Uterus (tissue), 2 donors: Measurements from ENCODE around the gene CCDC185.

Experiments used
- POLR2A ChIP-seq, 2 donors: fragments of 450-650 bp; IDR thresholded peaks; one replicate each; pipeline ENCODE4 v1.6.1; 2016; ENCODE audit warnings: antibody characterized with exemption in 2 of 2, mild to moderate bottlenecking in 1 of 2, moderate library complexity in 1 of 2
- TF ChIP-seq, protein P1 (sequence below), 4 experiments: fragments of 200-600 bp in 2 of 4; fragments of 450-650 bp in 2 of 4; sonication (generic) in 2 of 4; IDR thresholded peaks; one replicate each; pipeline ENCODE4 v1.5.1; 2016 to 2019; ENCODE audit warnings: antibody characterized with exemption in 4 of 4, mild to moderate bottlenecking in 2 of 4, moderate library complexity in 1 of 4

DNA sequence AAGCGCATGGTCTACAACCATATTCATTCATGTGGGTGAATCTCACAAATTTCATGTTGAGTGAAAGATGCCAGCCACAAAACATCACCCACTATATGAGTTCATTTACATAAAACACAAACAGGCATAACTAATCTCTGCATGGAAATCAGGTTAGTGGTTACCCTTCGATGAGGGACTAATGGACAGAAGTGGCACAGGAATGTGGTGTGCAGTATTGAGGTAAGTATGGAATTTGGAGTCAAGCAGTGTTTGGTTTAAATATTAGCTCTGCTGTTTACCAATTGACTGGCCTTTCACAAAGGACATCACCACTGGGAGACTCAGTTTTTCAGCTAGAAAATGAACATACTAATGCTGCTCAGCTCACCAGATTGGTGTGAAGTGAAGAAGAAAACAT is 24.2 kb downstream of the CCDC185 start:
- TF ChIP-seq, protein P1, sequence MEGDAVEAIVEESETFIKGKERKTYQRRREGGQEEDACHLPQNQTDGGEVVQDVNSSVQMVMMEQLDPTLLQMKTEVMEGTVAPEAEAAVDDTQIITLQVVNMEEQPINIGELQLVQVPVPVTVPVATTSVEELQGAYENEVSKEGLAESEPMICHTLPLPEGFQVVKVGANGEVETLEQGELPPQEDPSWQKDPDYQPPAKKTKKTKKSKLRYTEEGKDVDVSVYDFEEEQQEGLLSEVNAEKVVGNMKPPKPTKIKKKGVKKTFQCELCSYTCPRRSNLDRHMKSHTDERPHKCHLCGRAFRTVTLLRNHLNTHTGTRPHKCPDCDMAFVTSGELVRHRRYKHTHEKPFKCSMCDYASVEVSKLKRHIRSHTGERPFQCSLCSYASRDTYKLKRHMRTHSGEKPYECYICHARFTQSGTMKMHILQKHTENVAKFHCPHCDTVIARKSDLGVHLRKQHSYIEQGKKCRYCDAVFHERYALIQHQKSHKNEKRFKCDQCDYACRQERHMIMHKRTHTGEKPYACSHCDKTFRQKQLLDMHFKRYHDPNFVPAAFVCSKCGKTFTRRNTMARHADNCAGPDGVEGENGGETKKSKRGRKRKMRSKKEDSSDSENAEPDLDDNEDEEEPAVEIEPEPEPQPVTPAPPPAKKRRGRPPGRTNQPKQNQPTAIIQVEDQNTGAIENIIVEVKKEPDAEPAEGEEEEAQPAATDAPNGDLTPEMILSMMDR (IDR thresholded peaks at IDR 0.05) = no peak
- TF ChIP-seq POLR2A (IDR thresholded peaks at IDR 0.05) = no peak
